Large intestine (tissue), 3 donors: ENCODE results near the gene DHRS7B. TPM values are rescaled to one million over a fixed set of nuclear protein-coding genes. Genes with fewer than 3 reads are reported as not detected.
"Not testable (repeated sequence)": the region's sequence is repeated elsewhere in the genome, so short reads cannot be mapped to it uniquely, and the experiment has no call there.

Experiments
- DNase-seq, 2 donors: peaks; one replicate each; pipeline versions ENCODE4 v3.0.0 to v3.0.0-alpha.2; 2013
- H3K27ac ChIP-seq: one replicate; pipeline ENCODE4 v1.5.1; 2013; ENCODE audit warnings: low read length
- H3K27me3 ChIP-seq: 2 replicates; pipeline ENCODE4 v1.6.1; 2013; ENCODE audit warnings: low read length; ENCODE audit not compliant: control insufficient read depth, insufficient read depth
- H3K36me3 ChIP-seq: 2 replicates; pipeline ENCODE4 v1.6.1; 2013; ENCODE audit warnings: low read length; ENCODE audit not compliant: control insufficient read depth, insufficient read depth
- H3K4me1 ChIP-seq: one replicate; pipeline ENCODE4 v1.6.1; 2013; ENCODE audit warnings: low read length; ENCODE audit not compliant: control insufficient read depth, insufficient read depth
- H3K4me3 ChIP-seq: one replicate; pipeline ENCODE4 v1.5.1; 2013; ENCODE audit warnings: low read length
- H3K9me3 ChIP-seq: one replicate; pipeline ENCODE4 v1.6.1; 2013; ENCODE audit warnings: mild to moderate bottlenecking, low read depth, low read length, moderate library complexity; ENCODE audit not compliant: control insufficient read depth
- WGBS: methylation state at CpG from one replicate; pipeline ENCODE4 v1.1.5; 2013; ENCODE audit warnings: low lambda C conversion rate; ENCODE audit not compliant: insufficient coverage; 5-methylcytosine and 5-hydroxymethylcytosine counted together
- polyA plus RNA-seq: library from polyadenylated mRNA; unstranded; fragments of 120-200 nt; gene quantifications from one replicate; pipeline ENCODE4 v1.2.1, GENCODE V29; 2013

DHRS7B gene
- polyA plus RNA-seq, 1 donor: 29.2 TPM

DNA sequence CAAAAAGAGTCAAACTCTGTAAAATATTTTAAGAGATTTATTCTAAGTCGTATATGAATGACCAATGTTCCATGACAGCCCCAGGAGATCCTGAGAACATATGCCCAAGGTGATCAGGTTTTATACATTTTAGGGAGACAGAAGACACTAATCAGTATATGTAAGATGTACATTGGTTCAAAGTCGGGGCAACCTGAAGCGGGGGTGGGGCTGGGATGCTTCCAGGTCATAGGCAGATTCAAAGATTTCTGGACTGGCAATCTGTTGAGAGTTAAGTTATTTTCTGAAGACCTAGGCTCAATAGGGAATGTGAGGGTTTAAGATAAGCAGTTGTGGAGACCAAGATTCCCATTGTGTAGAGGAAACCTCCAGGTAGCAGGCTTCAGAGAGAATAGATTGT, 20.4 kb upstream of the DHRS7B start:
- H3K36me3 ChIP-seq: no peaks in the 10 kb centered on the region
- 83% methylated on average over 1 of the region's 3 CpGs for WGBS
- no peak for DNase-seq
- no peak overlapping the region for H3K27ac ChIP-seq
- no peak overlapping the region for H3K4me3 ChIP-seq
- no peaks in the 10 kb centered on the region for H3K4me1 ChIP-seq
- no peaks in the 10 kb centered on the region for H3K27me3 ChIP-seq
- no peaks in the 10 kb centered on the region for H3K9me3 ChIP-seq

DNA sequence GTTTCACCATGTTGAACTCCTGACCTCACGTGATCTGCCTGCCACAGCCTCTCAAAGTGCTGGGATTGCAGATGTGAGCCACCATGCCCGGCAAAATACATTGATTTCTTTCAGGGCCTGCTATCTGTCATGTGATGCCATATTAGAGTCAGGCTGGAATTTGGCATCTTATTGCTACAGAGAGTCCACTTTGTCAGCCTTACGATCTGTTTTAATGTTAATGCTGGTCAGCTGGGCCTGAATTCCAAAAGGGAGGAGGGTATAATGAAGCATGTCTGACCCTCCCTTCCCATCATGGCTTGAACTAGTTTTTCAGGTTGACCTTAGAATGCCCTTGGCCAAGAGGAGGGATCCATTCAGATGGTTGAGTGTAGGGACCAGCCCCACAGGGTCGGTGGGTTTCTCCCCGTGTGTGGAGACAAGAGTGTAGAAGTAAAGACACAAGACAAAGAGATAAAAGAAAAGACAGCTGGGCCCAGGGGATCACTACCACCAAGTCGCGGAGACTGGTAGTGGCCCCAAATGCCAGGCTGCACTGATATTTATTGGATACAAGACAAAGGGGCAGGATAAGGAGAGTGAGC, 19.6 kb upstream of the DHRS7B start:
- H3K9me3 ChIP-seq, H3K27me3 ChIP-seq, H3K27ac ChIP-seq, H3K4me1 ChIP-seq, H3K36me3 ChIP-seq, DNase-seq, H3K4me3 ChIP-seq: not testable (repeated sequence)
- WGBS: no CpG with 5 or more reads among the region's 7 CpGs

DNA sequence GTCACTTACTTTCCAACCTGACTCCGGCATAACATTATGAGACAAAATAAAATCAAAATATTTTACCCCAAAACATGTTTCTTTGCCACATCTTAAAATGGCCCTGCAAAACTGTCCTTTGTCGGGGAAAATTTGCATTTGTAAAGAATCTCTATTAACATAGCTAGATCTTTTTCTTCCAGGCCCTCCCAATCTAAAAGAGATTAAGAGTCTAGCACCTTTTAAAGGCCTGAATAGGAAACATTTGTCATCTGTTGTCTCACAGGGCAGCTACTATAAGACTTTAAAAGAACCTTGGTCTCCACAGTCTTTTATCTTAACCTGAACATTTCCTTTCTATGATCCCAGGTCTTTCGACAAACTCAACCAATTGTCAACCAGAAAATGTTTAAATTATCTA, 18.1 kb upstream of the DHRS7B start:
- H3K4me3 ChIP-seq: no peak overlapping the region
- 60% methylated on average over 1 of the region's 3 CpGs for WGBS

DNA sequence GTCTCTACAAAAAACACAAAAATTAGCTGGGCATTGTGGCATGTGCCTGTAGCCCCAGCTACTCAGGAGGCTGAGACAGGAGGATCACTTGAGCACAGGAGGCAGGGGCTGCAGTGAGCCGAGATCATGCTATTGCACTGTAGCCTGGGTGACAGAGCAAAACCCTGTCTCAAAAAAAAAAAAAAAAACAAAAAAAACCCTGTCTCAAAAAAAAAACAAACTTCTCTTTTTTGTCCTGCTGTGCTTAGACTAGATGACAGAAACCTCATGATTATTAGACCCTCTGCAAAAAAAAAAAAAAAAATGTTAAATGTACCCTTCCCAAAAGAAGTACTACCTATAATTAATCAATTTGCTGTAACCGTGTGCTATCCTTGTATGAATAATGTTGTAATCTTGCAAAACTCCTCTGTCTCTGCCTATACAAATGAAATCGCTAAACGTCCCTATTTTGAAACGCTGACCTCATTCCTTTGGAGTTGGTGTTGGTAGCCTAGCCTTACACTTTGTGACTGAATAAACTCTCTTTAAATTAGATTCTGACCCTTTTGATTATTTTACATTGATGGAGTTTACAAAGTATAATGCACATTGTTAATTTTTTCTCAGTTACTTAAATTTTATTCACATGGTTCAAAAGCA, 13.6 kb upstream of the DHRS7B start:
- H3K36me3 ChIP-seq: no peaks in the 10 kb centered on the region
- no peak overlapping the region for H3K4me3 ChIP-seq
- no peaks in the 10 kb centered on the region for H3K4me1 ChIP-seq
- DNase-seq: no peak
- H3K27ac ChIP-seq: no peak overlapping the region
- no peaks in the 10 kb centered on the region for H3K9me3 ChIP-seq
- no CpG with 5 or more reads among the region's 5 CpGs for WGBS
- H3K27me3 ChIP-seq: peaks cover 3% of the 10 kb centered on the region

More for the DNA sequence above, 18.1 kb upstream of the DHRS7B start:
- Histone ChIP-seq H3K27me3 (no peaks in the 10 kb centered on the region), H3K27ac (no peak overlapping the region), H3K4me1 (no peaks in the 10 kb centered on the region), H3K9me3 (no peaks in the 10 kb centered on the region), H3K36me3 (no peaks in the 10 kb centered on the region)
- no peak for DNase-seq

DNA sequence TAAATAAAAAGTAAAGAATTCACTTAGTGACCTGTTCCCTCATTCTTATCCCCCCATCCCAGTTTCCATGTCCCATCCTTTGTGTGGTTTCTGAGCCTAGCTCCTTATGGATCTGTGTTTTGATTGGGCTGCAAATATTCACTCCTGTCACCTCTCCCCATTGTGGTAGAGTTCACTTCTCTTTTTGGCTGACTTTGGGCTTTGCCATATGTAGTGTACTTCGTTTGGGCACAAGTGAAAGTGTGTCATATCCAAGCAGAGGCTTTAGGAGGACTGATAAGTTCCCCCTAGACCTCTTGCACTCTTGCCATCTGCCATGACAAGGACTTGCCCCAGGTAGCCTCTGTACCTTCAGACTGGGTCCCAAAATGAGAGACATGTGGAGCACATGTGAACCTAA, 13.0 kb upstream of the DHRS7B start:
- no peaks in the 10 kb centered on the region for H3K36me3 ChIP-seq
- no CpG with 5 or more reads among the region's 1 CpG for WGBS

DNA sequence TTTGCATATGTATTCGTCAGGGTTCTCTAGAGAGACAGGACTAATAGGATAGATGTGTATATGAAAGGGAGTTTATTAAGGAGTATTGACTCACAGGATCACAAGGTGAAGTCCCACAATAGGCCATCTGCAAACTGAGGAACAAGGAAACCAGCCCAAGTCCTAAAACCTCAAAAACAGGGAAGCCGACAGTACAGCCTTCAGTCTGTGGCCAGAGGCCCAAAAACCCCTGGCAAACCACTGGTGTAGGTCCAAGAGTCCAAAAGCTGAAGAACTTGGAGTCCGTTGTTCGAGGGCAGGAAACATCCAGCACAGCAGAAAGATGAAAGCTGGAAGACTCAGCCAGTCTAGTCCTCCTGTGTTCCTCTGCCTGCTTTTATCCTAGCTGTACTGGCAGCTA, 12.0 kb upstream of the DHRS7B start:
- DNase-seq, H3K27ac ChIP-seq, H3K27me3 ChIP-seq, H3K36me3 ChIP-seq, H3K4me3 ChIP-seq, H3K9me3 ChIP-seq, H3K4me1 ChIP-seq: not testable (repeated sequence)
- no CpG with 5 or more reads among the region's 4 CpGs for WGBS

More for the DNA sequence above, 13.0 kb upstream of the DHRS7B start:
- Histone ChIP-seq H3K4me3 (no peak overlapping the region), H3K27me3 (peaks cover 3% of the 10 kb centered on the region), H3K9me3 (no peaks in the 10 kb centered on the region), H3K27ac (no peak overlapping the region), H3K4me1 (no peaks in the 10 kb centered on the region)
- DNase-seq: no peak

DNA sequence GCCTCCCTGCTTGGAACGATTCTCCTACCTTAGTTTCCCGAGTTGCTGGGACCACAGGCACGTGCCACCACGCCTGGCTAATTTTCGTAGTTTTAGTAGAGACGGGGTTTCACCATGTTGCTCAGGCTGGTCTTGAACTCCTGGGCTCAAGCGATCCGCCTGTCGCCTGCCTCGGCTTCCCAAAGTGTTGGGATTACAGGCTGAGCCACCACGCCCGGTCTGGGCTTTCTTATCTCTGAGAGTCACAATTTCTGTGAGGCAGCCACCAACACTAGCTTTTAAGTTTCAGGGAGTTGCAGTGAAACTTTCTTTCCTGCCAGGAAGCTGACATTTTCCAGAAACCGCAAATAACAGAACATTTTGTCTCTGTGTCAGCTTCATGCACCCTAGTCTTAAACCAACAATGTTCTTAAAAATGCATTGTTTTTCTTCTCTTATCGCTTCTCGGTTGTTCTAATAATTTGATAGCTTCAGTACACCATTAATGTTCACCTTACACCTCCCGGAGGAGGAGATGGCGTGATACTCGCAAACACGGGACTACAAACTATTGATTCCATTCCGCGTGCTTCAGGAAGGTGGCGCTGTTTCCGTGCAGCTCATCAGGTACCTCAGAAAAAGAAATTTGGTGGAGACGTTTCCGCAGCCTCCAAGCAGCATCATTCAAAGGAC, 7.4 kb upstream of the DHRS7B start:
- peak; percentile 45 to 50 for DNase-seq
- Histone ChIP-seq H3K27ac (no peak overlapping the region), H3K4me1 (no peaks in the 10 kb centered on the region), H3K27me3 (peaks cover 3% of the 10 kb centered on the region), H3K4me3 (no peak overlapping the region), H3K9me3 (no peaks in the 10 kb centered on the region), H3K36me3 (no peaks in the 10 kb centered on the region)
- 0% methylated on average over 1 of the region's 25 CpGs for WGBS

DNA sequence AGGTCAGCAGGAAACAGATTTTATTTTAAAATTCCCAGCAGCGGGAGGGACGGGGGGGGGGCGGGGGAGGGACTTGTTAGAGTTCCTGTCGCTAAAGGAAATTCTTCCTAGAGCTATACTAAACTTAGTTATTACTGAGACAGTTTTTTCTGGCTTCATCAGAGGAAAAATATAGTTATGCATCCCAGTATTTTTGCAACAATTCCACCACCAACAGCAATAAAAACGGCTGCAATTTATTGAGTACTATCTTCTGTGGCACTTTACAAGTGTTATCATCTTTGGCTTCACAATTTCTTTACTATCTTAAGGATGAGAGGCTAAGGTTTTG, 6.9 kb upstream of the DHRS7B start:
- H3K27ac ChIP-seq: no peak overlapping the region
- no peak for DNase-seq
- 0% methylated on average over 1 of the region's 5 CpGs for WGBS

DNA sequence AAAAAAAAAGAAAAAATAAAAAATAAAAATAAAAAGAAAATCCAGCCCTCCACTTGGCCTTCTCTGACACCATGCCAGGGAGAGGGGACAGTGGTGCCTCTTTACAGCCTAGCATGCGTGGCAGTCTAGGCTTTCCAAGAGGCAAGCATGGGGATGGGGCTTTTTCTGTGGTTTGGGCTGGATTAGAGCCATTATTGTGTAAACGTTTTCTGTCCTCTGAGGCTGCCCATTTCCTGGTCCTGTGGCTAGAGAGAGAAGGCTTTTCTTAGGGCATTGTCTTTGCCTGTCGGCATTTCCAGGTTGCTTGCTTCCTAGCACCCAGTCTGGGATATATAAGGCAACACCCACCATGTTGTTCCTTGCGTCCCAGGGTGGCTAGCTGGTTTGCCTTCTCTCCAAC, 2.7 kb upstream of the DHRS7B start:
- no CpG with 5 or more reads among the region's 4 CpGs for WGBS
- no peak for DNase-seq
- H3K4me3 ChIP-seq: no peak overlapping the region
- H3K27me3 ChIP-seq: no peaks in the 10 kb centered on the region
- no peak overlapping the region for H3K27ac ChIP-seq
- no peaks in the 10 kb centered on the region for H3K9me3 ChIP-seq
- no peaks in the 10 kb centered on the region for H3K36me3 ChIP-seq
- no peaks in the 10 kb centered on the region for H3K4me1 ChIP-seq

More for the DNA sequence above, 6.9 kb upstream of the DHRS7B start:
- no peaks in the 10 kb centered on the region for H3K4me1 ChIP-seq
- no peak overlapping the region for H3K4me3 ChIP-seq
- no peaks in the 10 kb centered on the region for H3K36me3 ChIP-seq
- H3K9me3 ChIP-seq: no peaks in the 10 kb centered on the region
- H3K27me3 ChIP-seq: peaks cover 3% of the 10 kb centered on the region

DNA sequence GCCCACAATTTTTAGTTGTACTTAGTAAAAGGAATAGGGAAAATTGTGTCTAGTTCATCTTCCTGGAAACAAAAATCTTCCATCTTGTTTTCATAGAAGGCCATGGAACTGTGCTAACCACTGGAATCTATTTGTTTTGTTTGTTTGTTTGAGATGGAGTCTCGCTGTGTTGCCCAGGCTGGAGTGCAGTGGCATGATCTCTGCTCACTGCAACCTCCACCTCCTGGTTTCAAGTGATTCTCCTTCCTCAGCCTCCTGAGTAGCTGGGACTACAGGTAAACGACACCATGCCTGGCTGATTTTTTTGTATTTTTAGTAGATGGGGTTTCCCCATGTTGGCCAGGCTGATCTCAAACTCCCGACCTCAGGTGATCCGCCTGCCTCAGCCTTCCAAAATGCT, 2.2 kb upstream of the DHRS7B start:
- not testable (repeated sequence) for H3K36me3 ChIP-seq, H3K9me3 ChIP-seq, H3K4me3 ChIP-seq, H3K4me1 ChIP-seq, H3K27me3 ChIP-seq, H3K27ac ChIP-seq, DNase-seq
- WGBS: no CpG with 5 or more reads among the region's 4 CpGs

DNA sequence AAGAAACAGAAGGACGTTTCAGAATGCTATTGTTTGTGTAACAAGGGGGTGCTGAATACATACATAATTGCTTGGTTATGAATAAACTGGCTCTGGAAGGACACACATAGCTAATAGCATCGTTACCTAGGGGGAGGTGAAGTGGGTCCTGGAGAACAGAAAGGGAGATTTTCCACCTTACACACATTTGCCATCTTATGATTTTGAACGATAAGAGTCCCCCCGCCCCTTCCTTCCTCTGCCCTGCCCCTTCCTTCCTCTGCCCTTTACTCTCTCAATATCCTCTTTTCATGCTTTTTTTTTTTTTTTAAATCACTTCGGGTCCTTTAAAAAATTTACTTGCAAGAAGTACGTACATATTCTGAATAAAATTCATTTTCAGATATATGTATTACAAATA, 902 bp upstream of the DHRS7B start:
- Histone ChIP-seq H3K27ac (no peak overlapping the region), H3K36me3 (no peaks in the 10 kb centered on the region), H3K9me3 (no peaks in the 10 kb centered on the region), H3K4me3 (no peak overlapping the region), H3K4me1 (no peaks in the 10 kb centered on the region), H3K27me3 (no peaks in the 10 kb centered on the region)
- 86% methylated on average over 1 of the region's 6 CpGs for WGBS
- no peak for DNase-seq
